BLaER1 treated with 17β-estradiol and CSF1 and Interleukin-3, amounts not matched to agents 10 nM and 100 nM (cell line): ENCODE data around the gene SBF2.
A peak's percentile ranks its signal among the peaks of the same experiment; 100 is the strongest.

Source experiments
- H3K27ac ChIP-seq, 11 experiments: shearing (Covaris generic); formaldehyde crosslinking; 2 replicates each; pipeline ENCODE4 v1.8.1; 2022
- H3K27me3 ChIP-seq, 11 experiments: shearing (Covaris generic); formaldehyde crosslinking; 2 replicates each; pipeline ENCODE4 v1.8.1; 2022
- H3K36me3 ChIP-seq, 11 experiments: shearing (Covaris generic); formaldehyde crosslinking; 2 replicates each; pipeline ENCODE4 v1.8.1; 2022
- H3K4me1 ChIP-seq, 10 experiments: shearing (Covaris generic); formaldehyde crosslinking; 2 replicates each; pipeline ENCODE4 v1.8.1; 2022
- H3K4me2 ChIP-seq, 11 experiments: shearing (Covaris generic); formaldehyde crosslinking; 2 replicates each; pipeline ENCODE4 v1.8.1; 2022
- H3K4me3 ChIP-seq, 10 experiments: shearing (Covaris generic); formaldehyde crosslinking; 2 replicates each; pipeline ENCODE4 v1.8.1; 2022
- H3K9ac ChIP-seq, 11 experiments: shearing (Covaris generic); formaldehyde crosslinking; 2 replicates each; pipeline ENCODE4 v1.8.1; 2022
- H3K9me3 ChIP-seq, 11 experiments: shearing (Covaris generic); formaldehyde crosslinking; replicated peaks in 1 of 11; 2 replicates each; pipeline ENCODE4 v1.8.1; 2022
- H4K20me1 ChIP-seq, 11 experiments: shearing (Covaris generic); formaldehyde crosslinking; 2 replicates each; pipeline ENCODE4 v1.8.1; 2022
- Cebpa-rat ChIP-seq, 11 experiments: shearing (Covaris generic); IDR thresholded peaks; 2 replicates each; pipeline ENCODE4 v1.8.1; 2022

Gene SBF2

DNA sequence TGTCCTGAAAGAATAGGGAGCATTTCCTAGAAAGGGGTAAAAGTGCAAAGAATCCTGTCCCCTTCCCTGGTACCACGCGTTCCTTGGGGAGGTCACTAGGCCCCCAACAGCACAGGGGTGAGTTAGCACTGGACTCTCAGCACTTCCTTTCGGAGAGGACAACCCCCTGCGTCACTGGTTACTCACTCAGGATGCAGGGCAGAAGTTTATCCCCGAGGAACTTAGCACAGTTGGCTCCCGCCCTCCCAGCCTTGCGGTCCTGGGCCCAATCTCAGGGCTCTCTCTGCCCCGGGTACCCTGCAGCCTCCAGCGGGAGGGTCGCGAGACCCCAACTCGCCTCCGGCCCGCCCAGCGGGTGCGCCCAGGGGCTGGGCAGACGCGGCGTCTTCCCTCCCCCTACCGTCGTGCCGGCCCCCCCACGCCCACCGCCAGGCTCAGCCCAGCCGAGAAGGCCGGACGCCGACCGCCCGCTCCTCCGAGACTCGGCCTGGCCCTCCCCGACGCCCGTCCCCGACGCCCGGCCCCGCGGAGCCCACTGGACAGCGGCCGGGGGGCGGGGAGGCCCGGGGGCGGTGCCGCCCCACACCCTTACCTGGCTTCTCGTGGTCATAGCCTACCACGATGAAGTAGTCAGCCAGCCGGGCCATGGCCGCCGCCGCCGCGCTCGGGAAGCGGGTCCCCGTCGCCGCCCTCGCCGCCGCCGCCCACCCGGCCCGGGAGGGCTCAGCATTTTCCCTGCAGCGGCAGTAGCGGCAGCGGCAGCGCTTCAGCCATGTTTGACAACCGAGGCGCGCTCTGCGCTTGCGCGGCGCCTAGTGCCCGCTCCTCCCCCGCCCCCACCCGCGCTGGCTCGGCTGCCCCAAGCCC is at the start of gene SBF2:
SBF2 (minus strand) TSS at position 797 of the 867 bp plus-strand sequence; CDS start at position 647, 150 bp downstream.
- H3K9me3 ChIP-seq, result peaks cover 0 to 9% (median 0%) of the 10 kb centered on the region in 11 experiments; a peak in 7 of 22 replicates
- H3K9ac ChIP-seq, result peak within 1 kb of the TSS; percentile 70 to 97 (median 79)
- peaks cover 8 to 71% (median 19%) of the 10 kb centered on the region in 10 experiments for H3K4me1 ChIP-seq
- no peak for TF ChIP-seq Cebpa-rat (IDR thresholded peaks at IDR 0.05)
- peak within 1 kb of the TSS; percentile 91 to 99 (median 96) for H3K4me2 ChIP-seq
- H3K27ac ChIP-seq, result peak within 1 kb of the TSS; percentile 30 to 97 (median 51); a peak in 20 of 22 replicates
- peak within 1 kb of the TSS; percentile 73 to 91 (median 84) for H3K4me3 ChIP-seq
- peaks cover 0 to 20% (median 6%) of the 10 kb centered on the region in 11 experiments; a peak in 11 of 22 replicates for H4K20me1 ChIP-seq
- H3K27me3 ChIP-seq, result peaks cover 26 to 71% (median 71%) of the 10 kb centered on the region in 11 experiments
- H3K36me3 ChIP-seq, result no peaks in the 10 kb centered on the region

DNA sequence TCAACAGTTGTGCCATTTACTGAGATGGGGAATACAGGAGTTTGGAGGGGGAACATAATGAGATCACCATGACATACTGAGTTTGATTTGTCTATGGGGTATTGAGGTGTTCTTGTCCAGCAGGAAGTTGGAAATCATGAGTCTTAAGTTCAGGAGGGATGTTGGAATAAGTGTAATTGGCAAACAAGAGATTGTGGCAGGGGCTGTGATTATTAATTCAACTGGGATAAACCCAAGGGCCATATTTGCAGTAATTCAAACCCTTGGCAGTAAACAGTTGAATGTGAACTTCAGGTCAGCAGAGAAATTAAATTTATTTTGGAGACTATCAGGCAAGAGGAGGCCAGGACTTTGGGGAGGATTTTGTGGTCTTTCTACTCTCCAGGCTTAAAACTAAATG is 44.3 kb upstream of the SBF2 start:
- no peaks in the 10 kb centered on the region for H3K27me3 ChIP-seq
- H3K4me2 ChIP-seq, result no peak overlapping the region
- H3K9me3 ChIP-seq, result no peaks in the 10 kb centered on the region
- H3K9ac ChIP-seq, result no peak overlapping the region
- no peaks in the 10 kb centered on the region for H4K20me1 ChIP-seq
- H3K36me3 ChIP-seq, result no peaks in the 10 kb centered on the region
- no peaks in the 10 kb centered on the region for H3K4me1 ChIP-seq
- TF ChIP-seq Cebpa-rat (IDR thresholded peaks at IDR 0.05), result no peak
- no peak overlapping the region for H3K27ac ChIP-seq
- no peak overlapping the region for H3K4me3 ChIP-seq

DNA sequence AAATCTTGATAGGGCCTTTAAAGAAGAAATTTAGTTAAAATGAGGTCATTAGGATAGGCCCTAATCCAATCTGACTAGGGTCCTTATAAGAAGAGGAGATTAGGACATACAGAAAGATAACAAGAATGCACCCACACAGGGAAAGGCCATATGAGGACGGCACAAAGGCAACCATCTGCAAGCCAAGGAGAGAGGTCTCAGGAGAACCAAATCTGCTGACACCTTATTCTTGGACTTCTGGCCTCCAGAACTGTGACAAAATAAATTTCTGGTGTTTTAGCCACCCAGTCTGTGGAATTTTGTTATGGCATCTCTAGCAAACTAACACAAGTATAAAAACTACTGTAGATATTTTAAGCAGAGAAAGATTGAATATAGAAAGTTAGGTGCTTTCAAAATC is 39.5 kb upstream of the SBF2 start:
- no peak overlapping the region for H3K27ac ChIP-seq
- H3K27me3 ChIP-seq, result no peaks in the 10 kb centered on the region
- no peak overlapping the region for H3K4me2 ChIP-seq
- no peak overlapping the region for H3K4me3 ChIP-seq
- H3K9me3 ChIP-seq, result peaks cover 0 to 10% (median 0%) of the 10 kb centered on the region in 11 experiments; a peak in 4 of 22 replicates
- TF ChIP-seq Cebpa-rat (IDR thresholded peaks at IDR 0.05), result no peak
- no peaks in the 10 kb centered on the region for H4K20me1 ChIP-seq
- no peak overlapping the region for H3K9ac ChIP-seq
- H3K4me1 ChIP-seq, result peaks cover 0 to 41% (median 2%) of the 10 kb centered on the region in 10 experiments; a peak in 9 of 20 replicates
- H3K36me3 ChIP-seq, result no peaks in the 10 kb centered on the region

DNA sequence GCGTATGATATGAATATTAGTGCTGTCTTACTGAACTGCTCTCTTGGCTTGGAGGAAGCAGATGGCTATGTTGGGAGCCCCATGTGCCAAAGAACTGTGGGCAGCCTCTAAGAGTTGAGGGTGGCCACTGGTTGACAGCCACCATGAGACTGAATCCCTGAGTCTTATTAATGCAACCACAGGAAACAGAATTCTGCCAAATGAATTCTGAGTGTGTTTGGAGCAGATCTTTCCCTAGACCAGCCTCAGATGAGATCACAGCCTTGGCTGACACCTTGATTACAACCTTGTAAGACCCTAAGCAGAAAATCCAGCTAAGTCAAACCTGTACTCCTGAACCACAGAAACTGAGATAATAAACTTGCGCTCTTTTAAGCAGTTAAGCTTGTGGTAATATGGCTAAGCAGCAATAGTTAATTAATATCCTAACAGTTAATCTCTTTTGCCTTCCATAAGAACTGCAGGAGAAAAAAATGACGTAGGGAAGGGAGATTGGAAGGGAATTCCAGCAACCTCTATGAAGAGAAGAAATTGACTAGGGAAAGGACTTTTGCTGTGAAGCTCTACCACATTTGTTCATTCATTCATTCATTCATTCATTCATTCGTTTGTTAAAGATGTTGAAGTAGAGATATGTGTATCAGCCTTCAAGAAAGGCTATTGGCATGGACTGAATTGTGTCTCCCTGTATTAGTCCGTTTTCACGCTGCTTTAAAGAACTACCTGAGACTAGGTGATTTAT is 37.7 kb upstream of the SBF2 start:
- no peaks in the 10 kb centered on the region for H4K20me1 ChIP-seq
- H3K4me1 ChIP-seq, result peaks cover 0 to 55% (median 13%) of the 10 kb centered on the region in 10 experiments; a peak in 10 of 20 replicates
- peaks cover 0 to 21% (median 0%) of the 10 kb centered on the region in 11 experiments; a peak in 4 of 22 replicates for H3K9me3 ChIP-seq
- TF ChIP-seq Cebpa-rat (IDR thresholded peaks at IDR 0.05), result no peak
- H3K4me3 ChIP-seq, result no peak overlapping the region
- H3K9ac ChIP-seq, result no peak overlapping the region
- H3K36me3 ChIP-seq, result no peaks in the 10 kb centered on the region
- no peaks in the 10 kb centered on the region for H3K27me3 ChIP-seq
- H3K4me2 ChIP-seq, result peak overlapping the region in 3 of 11 experiments; percentile 9 to 92 (median 44); a peak in 3 of 22 replicates
- no peak overlapping the region for H3K27ac ChIP-seq

DNA sequence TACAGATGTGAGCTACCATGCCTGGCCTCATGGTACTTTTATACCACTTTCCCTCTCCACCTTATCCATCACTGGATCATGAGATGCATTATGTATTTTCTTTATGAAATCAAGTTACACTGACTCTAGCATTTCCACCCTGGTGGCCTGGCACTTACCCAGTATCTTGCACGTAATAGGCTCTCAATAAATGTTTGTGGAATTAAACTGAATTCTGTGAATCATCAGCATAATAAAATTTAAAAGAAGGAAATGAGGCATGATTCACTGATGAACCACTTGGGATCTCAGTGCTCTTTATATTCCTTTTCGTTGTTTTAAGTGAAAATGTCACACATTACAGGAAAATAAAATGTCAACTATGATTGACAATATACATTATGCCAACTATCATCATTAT is 35.9 kb upstream of the SBF2 start:
- H3K36me3 ChIP-seq, result no peaks in the 10 kb centered on the region
- H3K27me3 ChIP-seq, result no peaks in the 10 kb centered on the region
- peak overlapping the region in 3 of 11 experiments; percentile 42 to 78 (median 61); a peak in 4 of 22 replicates for H3K27ac ChIP-seq
- no peaks in the 10 kb centered on the region for H4K20me1 ChIP-seq
- H3K9ac ChIP-seq, result no peak overlapping the region
- H3K9me3 ChIP-seq, result peaks cover 0 to 22% (median 0%) of the 10 kb centered on the region in 11 experiments; a peak in 4 of 22 replicates
- H3K4me3 ChIP-seq, result no peak overlapping the region
- H3K4me2 ChIP-seq, result peak overlapping the region in 3 of 11 experiments; percentile 64 to 92 (median 84); a peak in 6 of 22 replicates
- H3K4me1 ChIP-seq, result peaks cover 0 to 73% (median 13%) of the 10 kb centered on the region in 10 experiments; a peak in 10 of 20 replicates
- TF ChIP-seq Cebpa-rat (IDR thresholded peaks at IDR 0.05), result no peak

DNA sequence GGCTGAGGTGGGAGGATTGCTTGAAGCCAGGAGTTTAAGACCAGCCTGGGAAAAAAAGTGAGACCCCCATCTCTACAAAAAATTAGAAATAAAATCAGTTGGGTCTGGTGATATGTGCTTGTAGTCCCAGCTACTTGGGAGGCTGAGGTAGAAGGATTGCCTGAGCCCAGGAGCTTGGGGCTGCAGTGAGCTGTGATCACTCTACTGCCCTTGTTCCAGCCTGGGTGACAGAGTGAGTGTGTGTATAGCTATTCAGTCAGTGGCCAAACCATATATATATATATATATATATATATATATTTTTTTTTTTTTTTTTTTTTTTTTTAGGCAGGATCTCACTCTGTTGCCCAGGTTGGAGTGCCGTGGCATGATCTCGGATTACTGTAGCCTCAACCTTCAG is 35.3 kb upstream of the SBF2 start:
- no peaks in the 10 kb centered on the region for H4K20me1 ChIP-seq
- H3K9me3 ChIP-seq, result peaks cover 0 to 22% (median 0%) of the 10 kb centered on the region in 11 experiments; a peak in 4 of 22 replicates
- H3K9ac ChIP-seq, result peak overlapping the region in 3 of 11 experiments; percentile 59 to 62 (median 61); a peak in 5 of 22 replicates
- H3K36me3 ChIP-seq, result no peaks in the 10 kb centered on the region
- H3K4me1 ChIP-seq, result peaks cover 0 to 79% (median 13%) of the 10 kb centered on the region in 10 experiments; a peak in 10 of 20 replicates
- H3K27ac ChIP-seq, result peak overlapping the region in 4 of 11 experiments; percentile 54 to 84 (median 81); a peak in 7 of 22 replicates
- peak overlapping the region in 4 of 11 experiments; percentile 50 to 92 (median 74); a peak in 7 of 22 replicates for H3K4me2 ChIP-seq
- no peak for TF ChIP-seq Cebpa-rat (IDR thresholded peaks at IDR 0.05)
- no peaks in the 10 kb centered on the region for H3K27me3 ChIP-seq
- H3K4me3 ChIP-seq, result 0 out of 20 replicates have a peak overlapping the region, but pooled peaks of 1 of the 10 experiments have one; percentile 2

DNA sequence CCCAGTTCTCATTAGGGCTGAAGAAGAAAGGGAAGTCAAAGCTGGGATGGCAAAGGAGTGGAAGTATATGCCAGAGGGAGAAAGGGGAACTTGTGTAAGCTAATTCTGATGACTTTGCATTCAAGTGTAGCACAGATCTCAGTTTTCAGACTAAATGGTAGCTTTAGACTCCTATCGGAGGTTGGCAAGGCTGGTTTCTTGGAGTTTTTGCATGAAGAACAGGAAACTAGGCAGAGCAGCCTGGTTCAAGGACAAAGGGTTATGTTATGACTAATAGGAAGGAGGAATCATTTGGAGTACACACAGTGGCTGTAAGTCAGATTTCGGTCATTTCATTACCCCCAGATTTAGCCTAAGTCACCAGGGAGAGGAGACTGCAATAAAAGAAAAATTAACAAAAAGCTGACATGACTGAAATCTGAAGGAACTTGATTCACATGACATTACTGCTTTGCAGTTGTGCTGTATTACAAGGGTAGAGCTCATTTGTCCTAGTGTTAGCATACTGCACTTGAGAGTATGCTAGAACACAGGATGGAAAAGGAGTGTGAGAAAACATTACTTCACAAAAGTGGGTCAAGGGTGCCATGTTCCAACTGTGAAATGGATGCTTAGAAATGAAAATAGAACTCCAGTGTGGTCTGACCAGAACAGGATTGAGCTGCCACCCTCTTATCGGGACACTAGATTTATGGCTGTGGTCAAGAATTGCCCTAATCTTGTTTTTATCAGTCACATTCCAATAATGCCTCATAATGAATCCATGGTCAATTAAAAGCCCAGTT is 34.5 kb upstream of the SBF2 start:
- H3K4me3 ChIP-seq, result 0 out of 20 replicates have a peak overlapping the region, but pooled peaks of 1 of the 10 experiments have one; percentile 2
- H4K20me1 ChIP-seq, result no peaks in the 10 kb centered on the region
- TF ChIP-seq Cebpa-rat (IDR thresholded peaks at IDR 0.05), result no peak
- H3K27me3 ChIP-seq, result no peaks in the 10 kb centered on the region
- H3K9me3 ChIP-seq, result peaks cover 0 to 22% (median 0%) of the 10 kb centered on the region in 11 experiments; a peak in 4 of 22 replicates
- H3K4me2 ChIP-seq, result peak overlapping the region in 5 of 11 experiments; percentile 16 to 92 (median 64); a peak in 9 of 22 replicates
- H3K9ac ChIP-seq, result peak overlapping the region in 4 of 11 experiments; percentile 29 to 62 (median 60); a peak in 6 of 22 replicates
- no peaks in the 10 kb centered on the region for H3K36me3 ChIP-seq
- peaks cover 0 to 87% (median 13%) of the 10 kb centered on the region in 10 experiments; a peak in 10 of 20 replicates for H3K4me1 ChIP-seq
- H3K27ac ChIP-seq, result peak overlapping the region in 4 of 11 experiments; percentile 54 to 84 (median 81); a peak in 8 of 22 replicates
